Stimulated activated CD4-positive, alpha-beta T cell treated with anti-CD3 and anti-CD28 coated beads, Interleukin-1b, Interleukin-23, amount 100 ng/mL, for 24 hours (primary cell): ENCODE measurements around the gene AFAP1.

Source experiments
- DNase-seq, 4 experiments: peaks; one replicate each; pipeline ENCODE4 v3.0.0-alpha.2; 2020; ENCODE audit warnings: low read depth in 4 of 4, low spot score in 1 of 4

Gene AFAP1

DNA sequence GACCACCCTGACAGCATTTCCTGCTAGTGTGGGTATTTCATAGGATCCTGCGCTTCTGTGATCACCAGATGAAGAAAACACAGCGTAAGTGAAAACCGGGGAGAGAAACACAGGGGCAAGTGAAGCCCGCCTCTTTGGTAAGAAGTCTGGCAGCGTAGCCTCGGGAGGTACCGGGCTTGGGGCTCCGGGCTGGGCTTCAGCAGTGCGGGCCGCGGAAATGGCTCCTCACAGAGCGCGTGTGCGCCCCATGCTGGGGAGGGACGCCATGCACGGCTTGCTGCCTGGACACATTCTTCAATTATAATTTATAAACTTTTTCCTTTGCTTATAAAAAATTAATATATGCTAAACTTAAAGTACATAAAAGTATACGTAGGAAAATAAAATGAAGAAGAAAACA, 151.5 kb downstream of the AFAP1 start:
- DNase-seq = no peak

- DNase-seq = no peak
Measured at GRCh38 chr4:7787681-7788141, 151.9 kb downstream of the AFAP1 start.

- no peak for DNase-seq
Measured at GRCh38 chr4:7787067-7787466, 152.6 kb downstream of the AFAP1 start.

- no peak for DNase-seq
Measured at GRCh38 chr4:7786517-7786916, 153.1 kb downstream of the AFAP1 start.

DNA sequence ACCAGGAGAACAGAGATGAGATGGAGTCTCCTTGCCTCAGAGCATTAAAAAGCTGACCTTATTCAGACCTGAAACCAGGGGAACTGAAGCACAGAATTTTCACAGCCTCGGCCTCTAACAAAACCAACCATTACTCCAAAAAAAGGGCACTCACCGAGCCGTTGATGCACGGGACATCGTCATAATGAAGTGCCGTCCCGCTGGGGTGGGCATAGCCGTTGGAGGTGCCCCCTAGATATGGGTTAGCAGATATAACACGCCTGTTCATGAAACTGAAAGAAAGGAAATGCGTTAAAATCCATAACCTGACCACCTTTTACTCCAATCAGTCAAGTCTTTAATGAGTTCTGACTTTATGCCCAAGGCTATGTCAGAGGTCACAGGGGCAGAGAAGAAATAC, 153.6 kb downstream of the AFAP1 start:
- no peak for DNase-seq

- no peak for DNase-seq
Measured at GRCh38 chr4:7785017-7785416, 154.6 kb downstream of the AFAP1 start.

DNA sequence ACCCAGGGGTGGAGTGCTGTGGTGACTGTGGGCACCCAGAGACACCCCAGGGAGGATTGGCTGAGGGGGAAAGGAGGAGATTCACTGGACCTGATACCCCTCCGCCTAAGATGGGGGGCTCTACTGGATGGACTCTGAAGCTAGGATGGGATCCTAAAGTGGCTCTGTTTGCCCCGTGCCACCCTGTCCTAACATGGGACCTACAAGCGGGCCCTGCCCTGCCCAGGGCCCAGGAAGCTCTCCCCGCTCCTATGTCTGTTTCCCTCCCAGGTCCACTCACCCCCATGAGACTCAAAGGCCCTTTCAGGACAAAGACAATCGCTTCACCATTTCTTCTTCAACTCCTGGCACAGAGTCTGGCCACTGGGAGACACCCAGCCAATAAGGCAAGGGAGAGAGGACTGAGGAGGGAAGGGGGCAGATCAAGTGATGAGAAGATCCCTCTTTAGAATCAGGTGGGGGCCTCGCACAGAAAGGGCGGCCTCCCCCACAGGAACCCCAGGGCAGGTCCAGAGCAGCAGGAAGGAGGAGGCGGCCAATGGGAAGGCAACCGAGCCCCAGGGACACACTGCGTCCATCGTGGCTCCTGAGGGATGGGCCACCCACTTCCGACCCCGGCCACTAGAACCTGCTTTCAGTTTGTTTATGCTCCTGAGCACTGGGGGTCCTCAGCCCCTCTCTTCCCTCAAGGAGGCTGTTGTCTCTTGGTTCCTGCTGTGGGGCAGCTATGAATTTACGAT, 155.4 kb downstream of the AFAP1 start:
- no peak for DNase-seq

DNA sequence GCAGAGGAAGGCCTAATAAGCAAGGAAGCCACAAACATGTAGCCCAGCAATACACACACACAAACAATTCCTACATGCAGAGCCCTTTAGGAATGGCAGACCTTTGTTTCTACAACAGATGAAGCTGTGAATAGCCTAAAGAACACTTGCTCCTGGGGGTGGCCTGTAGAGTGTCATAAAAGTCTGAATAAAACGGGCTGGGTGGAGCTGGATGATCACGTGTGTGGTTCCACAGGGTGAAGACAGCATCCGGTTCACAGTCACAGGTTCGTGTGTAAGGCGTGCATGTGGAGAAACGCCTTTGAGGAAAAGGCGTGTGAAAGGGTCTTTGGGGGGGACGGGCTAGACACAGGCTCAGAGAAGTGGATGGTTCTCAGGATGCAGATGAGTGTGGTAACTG, 156.1 kb downstream of the AFAP1 start:
- no peak for DNase-seq

DNA sequence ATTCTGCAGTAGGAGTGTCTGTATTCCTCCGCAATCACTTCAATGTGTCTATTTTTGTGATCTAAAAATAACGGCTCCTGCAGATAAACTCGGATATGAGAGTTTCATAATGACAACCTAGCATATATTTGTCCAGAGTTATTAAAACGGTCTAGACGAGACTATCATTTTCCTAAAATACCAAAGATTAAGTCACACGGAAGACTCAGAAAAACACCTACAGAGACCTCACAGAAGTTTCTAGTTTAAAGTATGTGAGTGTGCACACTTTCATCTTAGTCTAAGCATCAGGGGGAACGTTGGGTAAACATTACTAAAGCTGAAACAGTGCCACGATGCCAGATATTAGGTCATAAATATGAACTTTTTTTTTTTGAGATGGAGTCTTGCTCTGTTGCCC, 156.9 kb downstream of the AFAP1 start:
- DNase-seq = no peak

GRCh38 chr4:7781993-7782392, 157.7 kb downstream of the AFAP1 start:
- no peak for DNase-seq

GRCh38 chr4:7781366-7781765, 158.3 kb downstream of the AFAP1 start:
- DNase-seq = no peak

DNA sequence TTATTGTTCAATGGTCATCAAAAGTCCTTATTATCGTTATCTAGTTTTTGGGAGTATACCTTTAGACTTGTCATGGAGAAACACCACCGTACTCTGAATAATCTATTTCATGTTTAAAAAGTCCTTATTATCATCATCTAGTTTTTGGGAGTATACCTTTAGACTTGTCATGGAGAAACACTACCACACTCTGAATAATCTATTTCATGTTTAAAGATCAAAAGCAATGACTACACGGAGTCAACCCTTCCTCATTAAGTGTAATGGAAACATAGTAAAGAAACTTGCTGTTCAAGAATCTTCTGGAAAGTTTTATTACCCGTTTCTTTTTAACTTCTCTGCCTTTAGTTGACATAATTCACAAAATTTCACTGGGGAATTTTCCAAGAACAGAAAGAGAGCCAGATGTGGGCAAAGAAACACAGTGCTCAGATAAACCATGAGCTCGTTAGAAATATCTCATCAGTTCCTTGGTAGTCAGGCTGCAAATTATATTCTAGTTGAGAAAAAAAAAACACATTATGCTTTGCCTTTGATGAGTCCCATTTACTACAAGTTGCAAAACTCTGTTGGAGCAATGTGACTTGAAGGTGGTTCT, 158.8 kb downstream of the AFAP1 start:
- no peak for DNase-seq

- DNase-seq = no peak
Measured at GRCh38 chr4:7779432-7779768, 160.3 kb downstream of the AFAP1 start.

DNA sequence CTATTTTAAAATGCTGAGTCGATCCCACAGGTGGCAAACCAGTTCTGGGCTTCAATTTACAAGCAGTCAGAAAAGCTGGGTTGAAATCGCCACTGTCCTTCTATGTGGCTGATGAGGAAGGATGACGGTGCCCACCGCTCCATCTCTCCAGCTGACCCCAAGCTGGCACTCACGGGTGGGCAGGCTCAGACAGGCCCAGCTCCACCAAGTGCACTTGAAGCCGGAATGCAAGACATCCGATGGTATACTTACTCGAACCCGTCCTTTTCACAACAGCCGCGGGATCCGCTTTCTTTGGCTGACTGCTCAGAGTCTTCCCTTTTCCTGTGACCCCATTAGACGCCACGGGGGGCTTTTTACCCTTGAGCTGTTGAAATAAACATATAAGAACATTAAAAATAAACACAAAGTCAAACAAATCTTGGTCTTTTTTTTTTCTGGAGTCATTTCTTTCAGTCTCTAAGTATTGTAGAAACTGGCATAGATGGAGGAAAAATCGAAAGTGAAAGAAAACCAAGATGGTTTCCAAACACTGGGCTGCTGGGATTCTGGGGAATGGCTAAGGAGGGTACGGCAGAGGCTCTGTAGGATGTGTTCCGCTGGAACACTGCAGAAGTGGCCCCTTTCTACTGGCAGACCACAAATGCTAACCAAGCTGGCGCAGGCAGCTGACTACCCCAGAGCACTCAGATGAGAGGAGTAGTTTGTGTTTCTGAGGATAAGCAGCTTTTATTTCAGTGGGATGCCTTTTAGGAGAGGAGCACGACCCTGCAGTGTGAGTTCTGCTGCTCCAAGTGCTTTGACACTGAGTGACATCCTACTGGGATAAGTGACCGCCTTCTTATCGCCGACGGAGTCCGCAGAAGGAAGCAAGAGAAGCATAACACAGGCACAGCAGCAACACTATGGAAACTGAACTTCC, 160.9 kb downstream of the AFAP1 start:
- no peak for DNase-seq

DNA sequence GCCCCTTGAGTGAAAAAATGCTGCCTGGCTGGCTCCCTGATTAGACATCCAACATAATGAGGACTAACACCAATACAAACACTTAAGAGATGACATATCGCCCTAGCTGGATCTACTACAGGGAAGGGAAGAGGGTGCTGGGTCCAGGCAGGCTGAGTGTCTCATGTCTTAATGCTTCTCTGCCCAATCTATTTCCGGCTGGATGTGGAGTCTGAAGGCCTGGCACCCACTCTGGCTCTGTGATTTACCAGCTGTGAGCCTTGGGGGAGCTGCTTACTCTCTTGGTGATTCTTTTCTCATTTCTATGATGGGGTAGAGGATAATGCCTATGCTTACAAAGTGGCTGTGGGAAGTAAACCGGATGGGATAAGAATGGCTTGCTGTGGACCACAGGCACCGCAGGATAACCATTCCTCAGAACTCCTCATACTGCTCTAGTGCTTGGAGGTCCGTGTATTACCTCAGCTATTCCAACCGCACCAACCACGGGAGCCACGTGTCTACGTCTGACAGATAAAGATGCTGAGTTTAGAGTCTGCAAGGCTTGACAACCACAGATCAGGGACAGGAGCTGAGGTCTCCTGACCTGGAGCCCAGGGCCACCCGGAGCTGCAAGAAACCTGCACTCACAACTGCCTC, 161.7 kb downstream of the AFAP1 start:
- no peak for DNase-seq

DNA sequence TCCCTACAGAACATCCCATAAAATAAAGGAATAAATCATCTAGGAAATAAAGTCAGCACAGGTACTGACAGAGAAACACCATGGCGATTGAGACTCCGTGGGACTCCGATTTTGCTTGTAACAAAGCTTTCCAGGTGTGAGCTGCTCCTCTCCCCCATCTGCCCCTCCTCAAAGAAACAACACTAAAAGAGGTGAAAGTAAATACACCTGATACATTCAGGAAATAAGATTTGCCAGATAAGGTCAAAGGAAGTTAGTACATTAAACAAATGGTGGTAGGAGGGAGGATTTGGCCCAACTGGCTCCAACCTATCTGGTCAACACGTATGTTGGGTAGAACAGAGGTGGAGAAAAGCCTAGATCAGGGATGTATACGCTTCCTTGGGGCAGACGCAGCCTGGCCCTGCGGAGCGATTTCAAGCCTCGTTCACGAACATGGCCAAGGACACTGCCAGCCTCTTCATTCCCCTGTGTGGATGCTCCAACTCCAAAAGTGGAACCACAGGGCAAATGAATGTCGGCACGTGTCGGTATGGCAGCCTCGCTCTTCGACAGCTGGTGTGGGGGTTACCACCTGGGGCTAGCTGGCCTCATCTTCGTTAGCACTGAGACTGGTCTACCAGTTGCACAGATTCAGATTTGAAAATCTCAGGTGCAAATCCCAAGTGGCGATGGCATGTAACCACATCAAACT, 162.5 kb downstream of the AFAP1 start:
- DNase-seq = no peak

GRCh38 chr4:7775396-7775795, 164.3 kb downstream of the AFAP1 start:
- DNase-seq = no peak

- no peak for DNase-seq
Measured at GRCh38 chr4:7774301-7775294, 165.1 kb downstream of the AFAP1 start.

GRCh38 chr4:7773401-7774180, 166.1 kb downstream of the AFAP1 start:
- no peak for DNase-seq
